Measurements from ENCODE around the gene NMNAT3.

DNA sequence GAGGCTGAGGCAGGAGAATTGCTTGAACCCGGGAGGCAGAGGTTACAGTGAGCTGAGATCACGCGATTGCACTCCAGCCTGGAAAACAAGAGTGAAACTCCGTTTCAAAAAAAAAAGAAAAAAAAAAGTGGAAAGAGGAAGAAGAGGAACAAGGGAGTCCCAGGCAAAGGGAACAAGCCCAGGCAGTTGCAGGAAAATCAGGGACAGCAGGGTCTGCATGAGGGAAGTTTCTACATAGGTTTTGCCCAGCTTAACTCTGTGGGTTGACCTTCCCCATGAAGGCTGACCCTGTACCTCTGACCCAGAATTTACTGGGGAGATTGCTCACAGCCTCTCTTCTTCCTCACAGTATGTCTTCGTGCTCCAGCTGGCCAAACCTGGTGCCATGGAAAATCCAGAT is 150.5 kb downstream of the NMNAT3 start:
- TF ChIP-seq, protein P1, sequence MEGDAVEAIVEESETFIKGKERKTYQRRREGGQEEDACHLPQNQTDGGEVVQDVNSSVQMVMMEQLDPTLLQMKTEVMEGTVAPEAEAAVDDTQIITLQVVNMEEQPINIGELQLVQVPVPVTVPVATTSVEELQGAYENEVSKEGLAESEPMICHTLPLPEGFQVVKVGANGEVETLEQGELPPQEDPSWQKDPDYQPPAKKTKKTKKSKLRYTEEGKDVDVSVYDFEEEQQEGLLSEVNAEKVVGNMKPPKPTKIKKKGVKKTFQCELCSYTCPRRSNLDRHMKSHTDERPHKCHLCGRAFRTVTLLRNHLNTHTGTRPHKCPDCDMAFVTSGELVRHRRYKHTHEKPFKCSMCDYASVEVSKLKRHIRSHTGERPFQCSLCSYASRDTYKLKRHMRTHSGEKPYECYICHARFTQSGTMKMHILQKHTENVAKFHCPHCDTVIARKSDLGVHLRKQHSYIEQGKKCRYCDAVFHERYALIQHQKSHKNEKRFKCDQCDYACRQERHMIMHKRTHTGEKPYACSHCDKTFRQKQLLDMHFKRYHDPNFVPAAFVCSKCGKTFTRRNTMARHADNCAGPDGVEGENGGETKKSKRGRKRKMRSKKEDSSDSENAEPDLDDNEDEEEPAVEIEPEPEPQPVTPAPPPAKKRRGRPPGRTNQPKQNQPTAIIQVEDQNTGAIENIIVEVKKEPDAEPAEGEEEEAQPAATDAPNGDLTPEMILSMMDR (IDR thresholded peaks at IDR 0.05), result no peak
- no peak for TF ChIP-seq POLR2A (IDR thresholded peaks at IDR 0.05)

Data from right lobe of liver (tissue), 4 donors.